Right renal pelvis (tissue), 4 donors: ENCODE measurements around the gene MUCL3. TPM values are rescaled to one million over a fixed set of nuclear protein-coding genes. Genes with fewer than 3 reads are reported as not detected.
"Not testable (repeated sequence)": the region's sequence is repeated elsewhere in the genome, so short reads cannot be mapped to it uniquely, and the experiment has no call there.

Experiments
- DNase-seq, 4 donors: peaks; one replicate each; pipeline ENCODE4 v3.0.0-alpha.2; 2013; ENCODE audit warnings: low read depth in 4 of 4, low spot score in 3 of 4, missing footprints in 1 of 4
- polyA plus RNA-seq, 4 donors: library from polyadenylated mRNA; unstranded; fragments of 120-200 nt; gene quantifications; one replicate each; pipeline ENCODE4 v1.2.1, GENCODE V29; 2013; ENCODE audit not compliant: insufficient read length in 4 of 4

Gene MUCL3
- under 1 TPM in 2 of 4 donors, not detected in 2; 0.05 to 0.06 TPM for polyA plus RNA-seq

- no peak for DNase-seq
Observed at GRCh38 chr6:30940361-30940986, at the start of gene MUCL3. Gene MUCL3 (plus strand): TSS chr6:30940973. CDS start chr6:30941000, 27 bp downstream.

DNA sequence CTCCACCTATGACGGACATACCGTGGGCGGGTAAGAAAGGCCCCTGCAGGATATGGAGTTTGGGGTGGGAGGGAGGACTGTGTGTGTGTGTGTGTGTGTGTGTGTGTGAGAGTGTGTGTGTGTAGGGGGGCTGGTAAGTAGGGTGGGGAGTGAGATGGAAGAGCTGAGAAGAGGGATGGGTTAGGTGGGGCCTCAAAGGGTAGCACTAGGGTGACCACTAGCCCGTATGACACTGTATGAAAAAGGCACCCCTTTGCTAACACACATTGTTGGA lies 49.4 kb upstream of the MUCL3 start:
- DNase-seq: no peak

- no peak for DNase-seq
Observed at GRCh38 chr6:30891816-30892538, 48.8 kb upstream of the MUCL3 start.

DNA sequence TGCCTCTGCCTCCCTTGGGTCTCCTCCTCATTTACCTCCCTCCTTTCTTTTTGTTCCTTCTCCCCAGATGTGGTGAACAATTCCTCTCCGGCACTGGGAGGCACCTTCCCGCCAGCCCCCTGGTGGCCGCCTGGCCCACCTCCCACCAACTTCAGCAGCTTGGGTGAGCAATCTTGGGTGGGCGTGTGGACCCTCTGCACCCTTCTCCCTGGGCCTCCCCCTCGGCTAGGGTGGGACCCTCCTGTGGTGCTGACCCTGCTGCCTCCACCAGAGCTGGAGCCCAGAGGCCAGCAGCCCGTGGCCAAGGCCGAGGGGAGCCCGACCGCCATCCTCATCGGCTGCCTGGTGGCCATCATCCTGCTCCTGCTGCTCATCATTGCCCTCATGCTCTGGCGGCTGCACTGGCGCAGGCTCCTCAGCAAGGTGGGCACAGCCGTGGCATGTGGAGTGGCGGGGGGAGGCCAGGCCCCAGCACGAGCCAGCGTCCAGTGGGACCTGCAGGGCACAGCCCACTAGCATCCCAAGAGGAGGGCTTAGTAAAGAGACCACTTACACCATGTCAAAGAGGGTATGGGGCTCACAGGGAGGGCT lies 47.7 kb upstream of the MUCL3 start:
- no peak for DNase-seq

DNA sequence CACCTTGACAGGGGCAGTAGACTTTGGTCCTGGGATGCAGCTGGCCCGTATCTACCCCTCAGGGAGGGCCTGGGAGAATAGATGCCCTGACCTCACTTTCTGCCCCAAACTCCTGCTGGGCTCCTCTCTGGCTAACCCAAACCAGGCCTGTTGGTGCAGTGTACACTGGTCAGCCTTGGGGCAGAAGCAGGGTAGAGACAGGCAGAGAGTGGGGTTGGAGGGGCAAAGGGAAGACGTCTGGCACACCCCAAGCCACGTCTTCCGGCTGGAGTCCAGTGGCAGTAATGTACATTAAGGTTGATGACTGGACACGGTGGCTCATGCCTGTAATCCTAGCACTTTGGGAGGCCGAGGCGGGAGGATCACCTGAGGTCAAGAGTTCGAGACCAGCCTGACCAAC lies 47.1 kb upstream of the MUCL3 start:
- no peak for DNase-seq

DNA sequence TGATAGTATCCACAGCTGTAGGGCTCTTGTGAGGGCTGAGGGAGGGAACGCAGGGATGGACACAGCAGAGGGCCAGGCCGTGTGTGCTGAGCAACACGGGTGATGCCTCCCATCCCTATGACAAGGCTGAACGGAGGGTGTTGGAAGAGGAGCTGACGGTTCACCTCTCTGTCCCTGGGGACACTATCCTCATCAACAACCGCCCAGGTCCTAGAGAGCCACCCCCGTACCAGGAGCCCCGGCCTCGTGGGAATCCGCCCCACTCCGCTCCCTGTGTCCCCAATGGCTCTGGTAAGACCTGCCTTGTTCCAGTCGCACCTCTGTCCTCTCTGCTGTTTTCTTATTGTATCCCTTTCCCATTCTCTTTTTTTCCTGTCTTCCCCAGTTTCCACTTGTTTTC lies 46.4 kb upstream of the MUCL3 start:
- no peak for DNase-seq

DNA sequence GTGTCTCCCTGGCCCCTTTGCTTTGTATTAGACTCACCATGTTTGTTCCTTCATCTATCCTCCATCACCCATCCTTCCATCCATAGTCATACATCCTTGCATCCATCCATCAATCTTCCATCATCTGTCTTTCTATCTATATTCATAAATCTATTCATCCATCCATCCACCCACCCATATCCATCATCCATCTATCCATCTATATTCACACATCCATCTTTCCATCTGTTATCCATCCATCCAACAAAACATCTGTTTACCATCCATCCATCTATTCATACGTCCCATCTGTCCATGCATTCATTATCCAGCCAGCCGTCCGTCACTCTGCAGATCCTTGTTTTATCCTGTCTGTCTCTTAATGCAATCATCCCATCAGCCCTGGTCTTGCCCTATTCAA lies 45.8 kb upstream of the MUCL3 start:
- no peak for DNase-seq

DNA sequence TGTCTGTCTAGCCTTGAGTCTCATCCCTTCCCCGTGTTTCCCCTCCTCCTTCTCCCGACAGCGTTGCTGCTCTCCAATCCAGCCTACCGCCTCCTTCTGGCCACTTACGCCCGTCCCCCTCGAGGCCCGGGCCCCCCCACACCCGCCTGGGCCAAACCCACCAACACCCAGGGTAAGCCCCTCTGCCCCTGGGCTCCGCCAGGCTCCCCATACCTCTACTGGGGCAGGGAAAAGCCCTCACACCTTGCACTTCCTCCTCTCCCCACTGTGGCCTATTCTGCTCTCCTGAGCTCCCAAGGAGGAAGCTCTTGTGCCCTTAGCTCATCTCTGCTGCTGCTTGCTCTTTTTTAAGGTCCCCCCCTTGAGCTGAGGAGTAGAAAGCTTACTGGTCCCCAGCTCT lies 45.4 kb upstream of the MUCL3 start:
- DNase-seq: no peak

DNA sequence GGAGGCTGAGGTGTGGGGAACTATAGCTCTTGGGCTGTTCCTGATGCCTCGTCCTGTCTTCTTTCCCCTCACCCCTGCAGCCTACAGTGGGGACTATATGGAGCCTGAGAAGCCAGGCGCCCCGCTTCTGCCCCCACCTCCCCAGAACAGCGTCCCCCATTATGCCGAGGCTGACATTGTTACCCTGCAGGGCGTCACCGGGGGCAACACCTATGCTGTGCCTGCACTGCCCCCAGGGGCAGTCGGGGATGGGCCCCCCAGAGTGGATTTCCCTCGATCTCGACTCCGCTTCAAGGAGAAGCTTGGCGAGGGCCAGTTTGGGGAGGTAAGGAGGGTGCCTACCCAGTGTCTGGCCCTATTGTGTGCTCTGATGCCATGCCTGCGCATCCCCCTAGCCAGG lies 44.2 kb upstream of the MUCL3 start:
- DNase-seq: no peak

GRCh38 chr6:30897882-30898281 lies 42.9 kb upstream of the MUCL3 start:
- DNase-seq: no peak

- no peak for DNase-seq
Observed at GRCh38 chr6:30898750-30899360, 41.9 kb upstream of the MUCL3 start.

DNA sequence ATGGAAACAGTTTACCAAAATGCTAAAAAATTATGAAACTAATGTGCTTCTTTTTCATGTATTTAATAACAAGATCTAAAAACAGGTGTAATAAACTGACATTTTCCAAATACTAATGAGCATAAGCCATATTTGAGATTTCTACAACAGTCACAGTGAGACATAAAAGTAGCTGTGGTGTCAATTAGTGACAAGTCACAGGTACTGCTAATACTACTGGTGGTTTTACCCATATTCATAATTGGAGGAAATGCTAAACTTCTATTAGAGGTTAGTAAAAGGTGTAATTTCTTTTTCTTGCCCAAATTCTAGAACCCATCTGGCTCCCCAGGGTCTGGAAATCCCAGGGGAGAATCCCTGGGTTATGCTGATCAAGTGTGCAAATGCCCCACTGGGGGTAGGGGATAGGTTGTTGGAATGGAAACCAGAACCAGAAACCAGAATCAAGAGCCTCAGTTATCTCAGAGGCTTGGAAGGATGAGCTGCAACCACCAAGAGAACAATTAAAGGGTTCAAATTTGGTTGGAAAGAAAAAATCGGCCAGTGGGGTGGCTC lies 39.8 kb upstream of the MUCL3 start:
- no peak for DNase-seq

DNA sequence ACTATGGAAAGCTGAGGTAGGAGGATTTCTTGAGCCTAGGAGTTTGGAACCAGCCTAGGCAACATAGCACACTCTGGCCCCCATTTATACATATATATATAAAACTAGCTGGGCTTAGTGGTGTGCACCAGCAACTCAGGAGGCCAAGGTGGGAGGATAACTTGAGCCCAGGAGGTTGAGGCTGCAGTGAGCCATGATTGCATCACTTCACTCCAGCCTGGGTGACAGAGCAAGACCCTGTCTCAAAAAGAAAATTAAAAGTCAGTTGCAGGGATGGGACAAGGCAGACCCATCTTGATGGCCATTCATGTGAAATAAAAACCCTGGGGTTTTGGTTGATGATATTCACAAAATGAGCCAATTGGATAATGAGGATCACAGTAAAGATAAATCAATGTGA lies 39.3 kb upstream of the MUCL3 start:
- DNase-seq: no peak

DNA sequence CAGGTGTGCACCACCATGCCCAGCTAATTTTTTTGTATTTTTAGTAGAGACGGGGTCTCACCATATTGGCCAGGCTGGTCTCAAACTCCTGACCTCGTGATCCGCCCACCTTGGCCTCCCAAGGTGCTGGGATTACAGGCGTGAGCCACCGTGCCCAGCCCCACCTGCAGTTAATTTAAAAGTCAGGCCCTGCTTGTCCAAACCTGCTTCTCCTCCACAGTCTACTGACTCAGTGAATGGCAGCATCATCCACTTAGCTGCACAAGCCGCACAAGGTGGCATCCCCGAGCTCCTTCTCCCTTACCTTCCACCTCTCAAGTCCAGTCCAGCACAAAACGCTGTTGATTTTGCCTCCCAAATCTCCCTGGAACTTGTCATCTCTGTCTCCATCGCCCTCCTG lies 38.6 kb upstream of the MUCL3 start:
- DNase-seq: not testable (repeated sequence)

DNA sequence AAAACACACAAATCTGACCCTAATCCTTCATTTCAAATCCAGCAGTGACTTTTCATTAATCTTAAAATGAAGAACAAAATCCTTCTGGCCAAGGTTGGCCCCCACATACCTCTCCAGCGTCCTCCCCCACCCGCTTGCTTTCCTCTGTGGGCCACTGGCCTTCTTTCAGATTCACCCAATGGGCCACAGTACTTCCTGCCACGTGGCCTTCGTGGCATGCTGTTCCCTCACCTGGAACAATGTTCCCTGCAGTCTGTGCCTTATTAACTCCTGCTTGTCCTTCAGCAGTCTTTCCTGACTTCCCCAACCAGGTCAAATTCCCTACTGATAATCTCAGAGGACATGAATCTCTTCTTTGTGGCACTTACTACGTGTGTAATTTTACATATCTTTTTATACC lies 38.1 kb upstream of the MUCL3 start:
- DNase-seq: no peak

DNA sequence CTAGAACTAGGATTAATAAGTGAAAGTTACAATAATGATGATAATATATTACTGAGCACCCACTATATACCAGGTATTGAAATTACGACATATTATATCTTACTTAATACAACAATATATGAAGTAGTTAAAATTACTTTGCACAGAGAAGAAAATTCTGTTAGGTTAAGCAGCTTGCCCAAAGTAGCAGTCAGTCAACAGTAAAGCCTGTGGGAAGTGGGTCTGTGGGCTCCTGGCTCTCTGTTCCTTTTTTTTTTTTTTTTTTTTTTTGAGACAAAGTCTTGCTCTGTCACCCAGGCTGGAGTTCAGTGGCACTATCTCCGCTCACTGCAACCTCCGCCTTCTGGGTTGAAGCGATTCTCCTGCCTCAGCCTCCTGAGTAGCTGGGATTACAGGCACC lies 37.5 kb upstream of the MUCL3 start:
- no peak for DNase-seq

DNA sequence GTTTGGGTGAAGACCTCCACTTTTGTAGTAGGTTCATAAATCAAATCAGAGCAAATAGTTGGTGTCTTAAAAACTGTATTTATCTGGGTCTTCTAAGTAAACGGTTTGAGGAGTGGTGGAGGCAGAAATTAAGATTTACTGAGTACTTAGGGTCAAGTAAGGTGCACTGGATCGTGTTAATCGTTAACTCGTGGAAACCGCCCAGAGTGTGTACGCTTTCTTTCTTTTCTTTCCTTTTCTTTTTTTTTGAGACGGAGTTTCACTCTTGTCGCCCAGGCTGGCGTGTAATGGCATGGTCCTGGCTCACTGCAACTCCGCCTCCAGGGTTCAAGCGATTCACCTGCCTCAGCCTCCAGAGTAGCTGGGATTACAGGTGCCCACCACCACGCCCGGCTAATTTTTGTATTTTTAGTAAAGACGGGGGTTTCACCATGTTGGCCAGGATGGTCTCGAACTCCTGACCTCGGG lies 33.4 kb upstream of the MUCL3 start:
- not testable (repeated sequence) for DNase-seq

- DNase-seq: peak; percentile 87 to 97 (median 96)
Observed at GRCh38 chr6:30907758-30908591, 32.8 kb upstream of the MUCL3 start, which contains the start of gene GTF2H4. Gene GTF2H4 (plus strand): TSS chr6:30908207.

DNA sequence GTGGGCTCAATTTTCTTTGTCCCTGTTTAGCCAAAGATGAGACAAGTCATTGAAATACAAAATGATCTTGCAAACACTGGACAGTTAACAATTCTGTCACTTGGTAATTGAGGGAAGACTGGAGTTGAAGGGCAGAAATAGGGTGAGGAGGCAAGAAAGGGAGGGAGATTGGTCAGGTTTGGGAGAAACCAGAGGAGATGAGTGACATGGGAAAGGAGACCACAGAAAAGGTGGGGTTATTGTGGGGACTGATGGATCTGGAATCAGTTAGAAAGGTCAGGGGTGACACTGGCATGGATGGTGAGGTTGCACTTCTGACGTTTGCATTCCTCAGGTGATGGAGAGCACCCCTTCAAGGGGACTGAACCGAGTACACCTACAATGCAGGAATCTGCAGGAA lies 32.1 kb upstream of the MUCL3 start:
- no peak for DNase-seq

GRCh38 chr6:30910473-30910872 lies 30.3 kb upstream of the MUCL3 start:
- DNase-seq: not testable (repeated sequence)
